Fibroblast of lung (primary cell): ENCODE measurements around the gene RGL4. TPM values are rescaled to one million over a fixed set of nuclear protein-coding genes. Genes with fewer than 3 reads are reported as not detected.
"Not testable (repeated sequence)": the region's sequence is repeated elsewhere in the genome, so short reads cannot be mapped to it uniquely, and the experiment has no call there.

ENCODE experiments used
- DNase-seq, 2 donors: peaks; one replicate each; pipeline versions ENCODE4 v3.0.0 to v3.0.0-alpha.2; 2010; ENCODE audit warnings: low read depth in 2 of 2
- H2AFZ ChIP-seq: 2 replicates; pipeline ENCODE4 v1.5.1; 2012; ENCODE audit warnings: low read length, control low read depth, inconsistent platforms
- H3K27ac ChIP-seq: 2 replicates; pipeline ENCODE4 v1.5.1; 2011; ENCODE audit warnings: low read length, control low read depth; ENCODE audit not compliant: insufficient read depth
- H3K27me3 ChIP-seq: 2 replicates; pipeline ENCODE4 v1.5.1; 2011; ENCODE audit warnings: mild to moderate bottlenecking, low read length; ENCODE audit not compliant: control insufficient read depth, insufficient read depth
- H3K36me3 ChIP-seq: 2 replicates; pipeline ENCODE4 v1.5.1; 2011; ENCODE audit warnings: low read length; ENCODE audit not compliant: control insufficient read depth, insufficient read depth
- H3K4me1 ChIP-seq: 2 replicates; pipeline ENCODE4 v1.5.1; 2011; ENCODE audit warnings: low read length; ENCODE audit not compliant: control insufficient read depth, insufficient read depth; ENCODE audit errors: extremely low read depth
- H3K4me2 ChIP-seq: 2 replicates; pipeline ENCODE4 v1.5.1; 2011; ENCODE audit warnings: low read length, control low read depth; ENCODE audit not compliant: insufficient read depth; ENCODE audit errors: extremely low read depth
- H3K4me3 ChIP-seq, 4 experiments: fragments of 200-600 bp in 1 of 4; sonication (generic) in 1 of 4; replicated peaks in 1 of 4; 2 replicates each; pipeline ENCODE4 v1.5.1; 2011 to 2016; ENCODE audit warnings: low read length in 4 of 4, low read depth in 3 of 4, mild to moderate bottlenecking in 3 of 4, control low read depth in 2 of 4, inconsistent platforms in 1 of 4, mixed read lengths in 1 of 4; ENCODE audit not compliant: insufficient read depth in 1 of 4; ENCODE audit errors: control extremely low read depth in 1 of 4
- H3K79me2 ChIP-seq: 2 replicates; pipeline ENCODE4 v1.5.1; 2012; ENCODE audit warnings: mild to moderate bottlenecking, low read length, inconsistent platforms; ENCODE audit not compliant: control insufficient read depth, insufficient read depth
- H3K9ac ChIP-seq: 2 replicates; pipeline ENCODE4 v1.5.1; 2011; ENCODE audit warnings: mild to moderate bottlenecking, low read length, control low read depth; ENCODE audit not compliant: insufficient read depth
- H3K9me3 ChIP-seq: 2 replicates; pipeline ENCODE4 v1.5.1; 2012; ENCODE audit warnings: low read depth, low read length; ENCODE audit not compliant: control insufficient read depth, insufficient read depth
- H4K20me1 ChIP-seq: 2 replicates; pipeline ENCODE4 v1.5.1; 2011; ENCODE audit warnings: low read length; ENCODE audit not compliant: control insufficient read depth, insufficient read depth; ENCODE audit errors: extremely low read depth
- CTCF ChIP-seq, 2 donors: IDR thresholded peaks in 1 of 2; conservative IDR thresholded peaks in 1 of 2; 1 replicate in 1 of 2; 2 replicates in 1 of 2; pipeline ENCODE4 v1.5.1; 2011 to 2012; ENCODE audit warnings: low read length in 2 of 2, control low read depth in 1 of 2, inconsistent platforms in 1 of 2, low read depth in 1 of 2, mild to moderate bottlenecking in 1 of 2
- EZH2 ChIP-seq: IDR thresholded peaks from 2 replicates; pipeline ENCODE4 v1.5.1; 2012; ENCODE audit warnings: low read length, control low read depth, mild to moderate bottlenecking; ENCODE audit errors: missing control alignments
- polyA plus RNA-seq, 2 donors: library from polyadenylated mRNA; depleted of rRNA in 1 of 2; stranded (reverse) in 1 of 2; unstranded in 1 of 2; fragments of >200 nt; gene quantifications; 2 replicates each; pipeline ENCODE4 v1.2.1, GENCODE V29; 2011 to 2012; ENCODE audit warnings: missing spikeins in 1 of 2
- total RNA-seq: library from RNA; depleted of rRNA; stranded (reverse); fragments of >200 nt; gene quantifications from 2 replicates; pipeline ENCODE4 v1.2.1, GENCODE V29; 2014

RGL4 gene
- total and polyA plus RNA-seq, 2 donors (not counting 1 experiment from before 2014, with no cell fraction given): not detected

GRCh38 chr22:23675502-23676415, 15.1 kb upstream of the RGL4 start:
- DNase-seq: no peak
- H3K79me2 ChIP-seq: no peaks in the 10 kb centered on the region
- H3K4me1 ChIP-seq: no peaks in the 10 kb centered on the region
- H3K4me3 ChIP-seq: no peak overlapping the region
- TF ChIP-seq EZH2 (no peak), CTCF (conservative IDR thresholded peaks at IDR 0.05 in 1 of 2, IDR thresholded peaks at IDR 0.05 in 1 of 2; ENCODE audit: low read depth in 1 of 2, low read length in 2 of 2) (no peak)
- no peaks in the 10 kb centered on the region for H3K27me3 ChIP-seq
- H3K27ac ChIP-seq: no peak overlapping the region
- no peak overlapping the region for H3K9ac ChIP-seq
- no peaks in the 10 kb centered on the region for H4K20me1 ChIP-seq
- H3K9me3 ChIP-seq: no peaks in the 10 kb centered on the region
- H3K4me2 ChIP-seq: no peak overlapping the region
- no peaks in the 10 kb centered on the region for H3K36me3 ChIP-seq
- no peak overlapping the region for H2AFZ ChIP-seq

GRCh38 chr22:23676841-23677700, 13.7 kb upstream of the RGL4 start:
- H3K4me3 ChIP-seq, H3K4me2 ChIP-seq, H2AFZ ChIP-seq: not testable (repeated sequence)

GRCh38 chr22:23677701-23677995, 13.2 kb upstream of the RGL4 start:
- Histone ChIP-seq H3K4me2 (no peak overlapping the region), H3K27ac (no peak overlapping the region), H3K9me3 (no peaks in the 10 kb centered on the region), H3K79me2 (no peaks in the 10 kb centered on the region), H3K36me3 (no peaks in the 10 kb centered on the region), H3K4me1 (no peaks in the 10 kb centered on the region), H4K20me1 (no peaks in the 10 kb centered on the region), H3K27me3 (no peaks in the 10 kb centered on the region), H2AFZ (no peak overlapping the region), H3K9ac (no peak overlapping the region), H3K4me3 (no peak overlapping the region)
- DNase-seq: no peak
- TF ChIP-seq EZH2: no peak
- no peak for TF ChIP-seq CTCF (conservative IDR thresholded peaks at IDR 0.05 in 1 of 2, IDR thresholded peaks at IDR 0.05 in 1 of 2; ENCODE audit: low read depth in 1 of 2, low read length in 2 of 2)

More at GRCh38 chr22:23676841-23677700, 13.7 kb upstream of the RGL4 start:
- H3K4me1 ChIP-seq, H3K27ac ChIP-seq, H3K79me2 ChIP-seq, H3K36me3 ChIP-seq, H3K9ac ChIP-seq, H4K20me1 ChIP-seq, H3K9me3 ChIP-seq, H3K27me3 ChIP-seq, DNase-seq: not testable (repeated sequence)
